ENCODE data around the gene TMED9.

GRCh38 chr5:177554474-177555111 lies 37.4 kb upstream of the TMED9 start, which contains the start of gene FAM193B:
- TF ChIP-seq CTCF (conservative IDR thresholded peaks at IDR 0.05; ENCODE audit: low read length), result peak; percentile 48
- TF ChIP-seq EZH2phosphoT487 (IDR thresholded peaks at IDR 0.05; ENCODE audit: borderline replicate concordance, low read depth, low read length), result no peak
